ENCODE results near the gene CLDN22.

- TF ChIP-seq, protein P1, sequence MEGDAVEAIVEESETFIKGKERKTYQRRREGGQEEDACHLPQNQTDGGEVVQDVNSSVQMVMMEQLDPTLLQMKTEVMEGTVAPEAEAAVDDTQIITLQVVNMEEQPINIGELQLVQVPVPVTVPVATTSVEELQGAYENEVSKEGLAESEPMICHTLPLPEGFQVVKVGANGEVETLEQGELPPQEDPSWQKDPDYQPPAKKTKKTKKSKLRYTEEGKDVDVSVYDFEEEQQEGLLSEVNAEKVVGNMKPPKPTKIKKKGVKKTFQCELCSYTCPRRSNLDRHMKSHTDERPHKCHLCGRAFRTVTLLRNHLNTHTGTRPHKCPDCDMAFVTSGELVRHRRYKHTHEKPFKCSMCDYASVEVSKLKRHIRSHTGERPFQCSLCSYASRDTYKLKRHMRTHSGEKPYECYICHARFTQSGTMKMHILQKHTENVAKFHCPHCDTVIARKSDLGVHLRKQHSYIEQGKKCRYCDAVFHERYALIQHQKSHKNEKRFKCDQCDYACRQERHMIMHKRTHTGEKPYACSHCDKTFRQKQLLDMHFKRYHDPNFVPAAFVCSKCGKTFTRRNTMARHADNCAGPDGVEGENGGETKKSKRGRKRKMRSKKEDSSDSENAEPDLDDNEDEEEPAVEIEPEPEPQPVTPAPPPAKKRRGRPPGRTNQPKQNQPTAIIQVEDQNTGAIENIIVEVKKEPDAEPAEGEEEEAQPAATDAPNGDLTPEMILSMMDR (IDR thresholded peaks at IDR 0.05) = no peak
- no peak for TF ChIP-seq POLR2A (IDR thresholded peaks at IDR 0.05)
Measured at GRCh38 chr4:183337833-183338232, 17.8 kb upstream of the CLDN22 start.
